ENCODE measurements around the gene DCBLD2. TPM values are rescaled to one million over a fixed set of nuclear protein-coding genes. Genes with fewer than 3 reads are reported as not detected.
"Not testable (repeated sequence)": the region's sequence is repeated elsewhere in the genome, so short reads cannot be mapped to it uniquely, and the experiment has no call there.

Gene DCBLD2
- total RNA-seq, 1 experiment from 2014 or later, result 265 TPM

GRCh38 chr3:98875535-98875934, 26.0 kb downstream of the DCBLD2 start:
- H3K79me2 ChIP-seq (ENCODE audit: low read length), result peaks cover 100% of the 10 kb centered on the region
- H3F3A ChIP-seq (ENCODE audit: low read length, unreplicated experiment), result peaks cover 21% of the 10 kb centered on the region
- H2AFZ ChIP-seq (ENCODE audit: low read length), result no peak overlapping the region
- no peaks in the 10 kb centered on the region for H3K9me2 ChIP-seq (replicated peaks; ENCODE audit: low read length)
- no peak overlapping the region for H3K4me3 ChIP-seq (ENCODE audit: low read length)
- H3K36me3 ChIP-seq (ENCODE audit: low read depth, low read length), result peaks cover 90% of the 10 kb centered on the region
- H3K4me2 ChIP-seq (ENCODE audit: low read length), result no peak overlapping the region
- DNase-seq, result no peak
- POLR2A ChIA-PET (ENCODE audit: unreplicated experiment), result no interaction called here
- H3K9ac ChIP-seq (ENCODE audit: low read length), result no peak overlapping the region
- H3K4me1 ChIP-seq (ENCODE audit: insufficient read depth, low read length), result peaks cover 32% of the 10 kb centered on the region
- CTCF ChIA-PET, result no interaction called here
- H3K27ac ChIP-seq (ENCODE audit: low read length), result no peak overlapping the region
- ATAC-seq, result no peak
- no TSS peak for BruUV-seq (replicated peaks)
- no peaks in the 10 kb centered on the region for H3K9me3 ChIP-seq (ENCODE audit: low read length)
- no peaks in the 10 kb centered on the region for H3K27me3 ChIP-seq (ENCODE audit: low read length)
- TF ChIP-seq EZH2 (IDR thresholded peaks at IDR 0.05; ENCODE audit: low read length, unreplicated experiment), result no peak
- TF ChIP-seq EZH2phosphoT487 (IDR thresholded peaks at IDR 0.05; ENCODE audit: borderline replicate concordance, low read length), result no peak
- TF ChIP-seq, protein P1, sequence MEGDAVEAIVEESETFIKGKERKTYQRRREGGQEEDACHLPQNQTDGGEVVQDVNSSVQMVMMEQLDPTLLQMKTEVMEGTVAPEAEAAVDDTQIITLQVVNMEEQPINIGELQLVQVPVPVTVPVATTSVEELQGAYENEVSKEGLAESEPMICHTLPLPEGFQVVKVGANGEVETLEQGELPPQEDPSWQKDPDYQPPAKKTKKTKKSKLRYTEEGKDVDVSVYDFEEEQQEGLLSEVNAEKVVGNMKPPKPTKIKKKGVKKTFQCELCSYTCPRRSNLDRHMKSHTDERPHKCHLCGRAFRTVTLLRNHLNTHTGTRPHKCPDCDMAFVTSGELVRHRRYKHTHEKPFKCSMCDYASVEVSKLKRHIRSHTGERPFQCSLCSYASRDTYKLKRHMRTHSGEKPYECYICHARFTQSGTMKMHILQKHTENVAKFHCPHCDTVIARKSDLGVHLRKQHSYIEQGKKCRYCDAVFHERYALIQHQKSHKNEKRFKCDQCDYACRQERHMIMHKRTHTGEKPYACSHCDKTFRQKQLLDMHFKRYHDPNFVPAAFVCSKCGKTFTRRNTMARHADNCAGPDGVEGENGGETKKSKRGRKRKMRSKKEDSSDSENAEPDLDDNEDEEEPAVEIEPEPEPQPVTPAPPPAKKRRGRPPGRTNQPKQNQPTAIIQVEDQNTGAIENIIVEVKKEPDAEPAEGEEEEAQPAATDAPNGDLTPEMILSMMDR (conservative IDR thresholded peaks at IDR 0.05; ENCODE audit: low read depth, low read length), result no peak
- H4K20me1 ChIP-seq (ENCODE audit: low read length), result peaks cover 82% of the 10 kb centered on the region
- intact Hi-C loops (cut with micrococcal nuclease), result no loop called here

- POLR2A ChIA-PET (ENCODE audit: unreplicated experiment), result interaction anchor here (0.6 kb wide), 1 partner anchor 37 kb away, joined by 4 read pairs; no protein-coding TSS in a partner anchor
These were observed 26.8 kb downstream of the DCBLD2 start for GRCh38 chr3:98874602-98875249.

DNA sequence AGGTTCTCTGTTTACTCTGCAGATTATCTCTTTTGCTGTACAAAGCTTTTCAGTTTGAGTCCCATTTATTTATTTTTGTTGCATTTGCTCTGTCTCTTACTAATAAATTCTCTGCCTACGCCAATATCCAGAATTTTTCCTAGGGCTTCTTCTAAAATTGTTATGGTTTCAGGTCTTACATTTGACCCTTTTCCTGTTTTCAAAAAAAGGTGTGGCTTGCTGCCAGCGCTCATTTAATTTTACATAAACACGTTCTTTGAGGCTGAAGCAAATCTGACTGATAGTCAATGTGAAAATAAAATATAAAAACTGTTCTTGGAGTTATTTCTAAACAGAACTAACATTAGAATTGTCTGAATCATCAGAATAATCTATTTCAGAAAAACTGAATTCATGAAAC, 32.1 kb downstream of the DCBLD2 start:
- POLR2A ChIA-PET (ENCODE audit: unreplicated experiment), result no interaction called here
- Histone ChIP-seq H3K27me3 (ENCODE audit: low read length) (no peaks in the 10 kb centered on the region), H4K20me1 (ENCODE audit: low read length) (peaks cover 32% of the 10 kb centered on the region), H3K9ac (ENCODE audit: low read length) (no peak overlapping the region), H3K4me3 (ENCODE audit: low read length) (no peak overlapping the region), H2AFZ (ENCODE audit: low read length) (no peak overlapping the region), H3K4me2 (ENCODE audit: low read length) (no peak overlapping the region), H3F3A (ENCODE audit: low read length, unreplicated experiment) (peaks cover 15% of the 10 kb centered on the region), H3K27ac (ENCODE audit: low read length) (no peak overlapping the region), H3K36me3 (ENCODE audit: low read depth, low read length) (peaks cover 78% of the 10 kb centered on the region), H3K4me1 (ENCODE audit: insufficient read depth, low read length) (no peaks in the 10 kb centered on the region), H3K79me2 (ENCODE audit: low read length) (peaks cover 83% of the 10 kb centered on the region), H3K9me3 (ENCODE audit: low read length) (no peaks in the 10 kb centered on the region), H3K9me2 (replicated peaks; ENCODE audit: low read length) (no peaks in the 10 kb centered on the region)
- DNase-seq, result no peak
- BruUV-seq (replicated peaks), result no TSS peak
- ATAC-seq, result no peak
- CTCF ChIA-PET, result no interaction called here
- intact Hi-C loops (cut with micrococcal nuclease), result no loop called here
- TF ChIP-seq EZH2phosphoT487 (IDR thresholded peaks at IDR 0.05; ENCODE audit: borderline replicate concordance, low read length) (no peak), EZH2 (IDR thresholded peaks at IDR 0.05; ENCODE audit: low read length, unreplicated experiment) (no peak)
- TF ChIP-seq, protein P1 (conservative IDR thresholded peaks at IDR 0.05; ENCODE audit: low read depth, low read length), result no peak

More at GRCh38 chr3:98874602-98875249, 26.8 kb downstream of the DCBLD2 start:
- TF ChIP-seq EZH2phosphoT487 (IDR thresholded peaks at IDR 0.05; ENCODE audit: borderline replicate concordance, low read length) (no peak), EZH2 (IDR thresholded peaks at IDR 0.05; ENCODE audit: low read length, unreplicated experiment) (no peak)
- TF ChIP-seq, protein P1 (conservative IDR thresholded peaks at IDR 0.05; ENCODE audit: low read depth, low read length), result no peak
- DNase-seq, result no peak
- BruUV-seq (replicated peaks), result no TSS peak
- H3K4me3 ChIP-seq (ENCODE audit: low read length), result no peak overlapping the region
- H3K9me2 ChIP-seq (replicated peaks; ENCODE audit: low read length), result no peaks in the 10 kb centered on the region
- peaks cover 90% of the 10 kb centered on the region for H3K36me3 ChIP-seq (ENCODE audit: low read depth, low read length)
- no peaks in the 10 kb centered on the region for H3K27me3 ChIP-seq (ENCODE audit: low read length)
- H3F3A ChIP-seq (ENCODE audit: low read length, unreplicated experiment), result peaks cover 21% of the 10 kb centered on the region
- H3K79me2 ChIP-seq (ENCODE audit: low read length), result peaks cover 100% of the 10 kb centered on the region
- H3K27ac ChIP-seq (ENCODE audit: low read length), result no peak overlapping the region
- intact Hi-C loops (cut with micrococcal nuclease), result loop anchor here (5.0 kb wide), 1 partner anchor 648 kb away; no protein-coding TSS in a partner anchor
- no peak overlapping the region for H3K9ac ChIP-seq (ENCODE audit: low read length)
- H3K4me2 ChIP-seq (ENCODE audit: low read length), result no peak overlapping the region
- peaks cover 32% of the 10 kb centered on the region for H3K4me1 ChIP-seq (ENCODE audit: insufficient read depth, low read length)
- H4K20me1 ChIP-seq (ENCODE audit: low read length), result peaks cover 74% of the 10 kb centered on the region
- ATAC-seq, result no peak
- no peaks in the 10 kb centered on the region for H3K9me3 ChIP-seq (ENCODE audit: low read length)
- CTCF ChIA-PET, result no interaction called here
- no peak overlapping the region for H2AFZ ChIP-seq (ENCODE audit: low read length)

DNA sequence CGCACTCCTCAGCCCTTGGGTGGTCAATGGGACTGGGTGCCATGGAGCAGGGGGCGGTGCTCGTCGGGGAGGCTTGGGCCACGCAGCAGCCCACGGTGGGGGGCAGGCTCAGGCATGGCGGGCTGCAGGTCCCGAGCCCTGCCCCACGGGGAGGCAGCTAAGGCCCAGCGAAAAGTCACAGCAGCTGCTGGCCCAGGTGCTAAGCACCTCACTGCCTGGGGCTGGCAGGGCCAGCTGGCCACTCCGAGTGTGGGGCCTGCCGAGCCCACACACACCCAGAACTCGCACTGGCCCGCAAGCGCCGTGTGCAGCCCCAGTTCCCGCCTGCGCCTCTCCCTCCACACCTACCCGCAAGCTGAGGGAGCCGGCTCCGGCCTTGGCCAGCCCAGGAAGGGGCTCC, 43.5 kb downstream of the DCBLD2 start:
- H3K9me2 ChIP-seq (replicated peaks; ENCODE audit: low read length); H3K9ac ChIP-seq (ENCODE audit: low read length); CTCF ChIA-PET; ATAC-seq; DNase-seq; H3K27ac ChIP-seq (ENCODE audit: low read length); H3K4me2 ChIP-seq (ENCODE audit: low read length); H3K4me3 ChIP-seq (ENCODE audit: low read length); H3F3A ChIP-seq (ENCODE audit: low read length, unreplicated experiment); BruUV-seq (replicated peaks); intact Hi-C loops (cut with micrococcal nuclease); H3K27me3 ChIP-seq (ENCODE audit: low read length); H3K9me3 ChIP-seq (ENCODE audit: low read length); H2AFZ ChIP-seq (ENCODE audit: low read length): not testable (repeated sequence)
- POLR2A ChIA-PET (ENCODE audit: unreplicated experiment), result interaction anchor here (1.2 kb wide), 1 partner anchor 44 kb away, joined by 12 read pairs; the partner anchor contains the start of gene DCBLD2
- Histone ChIP-seq H3K79me2 (ENCODE audit: low read length) (peaks cover 90% of the 10 kb centered on the region), H4K20me1 (ENCODE audit: low read length) (peaks cover 32% of the 10 kb centered on the region), H3K4me1 (ENCODE audit: insufficient read depth, low read length) (peaks cover 13% of the 10 kb centered on the region), H3K36me3 (ENCODE audit: low read depth, low read length) (peaks cover 39% of the 10 kb centered on the region)
